Spleen (tissue), 11 donors: ENCODE measurements around the gene POLR2I. TPM values are rescaled to one million over a fixed set of nuclear protein-coding genes. Genes with fewer than 3 reads are reported as not detected.

Experiments used
- DNase-seq: peaks from one replicate; pipeline ENCODE4 v3.0.0-alpha.2; 2020
- H3K27ac ChIP-seq, 8 donors: fragments of 200-600 bp; sonication (generic) in 7 of 8; 1 replicate in 4 of 8; 2 replicates in 4 of 8; pipeline versions ENCODE4 v1.5.0 to v1.8.0; 2016 to 2021; ENCODE audit warnings: inconsistent platforms in 4 of 8, mild to moderate bottlenecking in 4 of 8, moderate library complexity in 1 of 8
- H3K27me3 ChIP-seq, 7 donors: fragments of 200-600 bp; sonication (generic) in 6 of 7; replicated peaks in 1 of 7; 1 replicate in 4 of 7; 2 replicates in 3 of 7; pipeline versions ENCODE4 v1.5.0 to v1.8.0; 2016 to 2021; ENCODE audit warnings: inconsistent platforms in 3 of 7, mild to moderate bottlenecking in 1 of 7
- H3K36me3 ChIP-seq, 6 donors: fragments of 200-600 bp; sonication (generic) in 5 of 6; 1 replicate in 4 of 6; 2 replicates in 2 of 6; pipeline versions ENCODE4 v1.5.0 to v1.8.0; 2016 to 2021; ENCODE audit warnings: inconsistent platforms in 2 of 6
- H3K4me1 ChIP-seq, 6 donors: fragments of 200-600 bp; sonication (generic) in 5 of 6; 1 replicate in 3 of 6; 2 replicates in 3 of 6; pipeline versions ENCODE4 v1.5.0 to v1.8.0; 2016 to 2021; ENCODE audit warnings: inconsistent platforms in 3 of 6
- H3K4me3 ChIP-seq, 8 donors: fragments of 200-600 bp; sonication (generic) in 7 of 8; 1 replicate in 4 of 8; 2 replicates in 4 of 8; pipeline versions ENCODE4 v1.5.0 to v1.8.0; 2016 to 2021; ENCODE audit warnings: inconsistent platforms in 4 of 8, mild to moderate bottlenecking in 4 of 8, moderate library complexity in 2 of 8
- H3K9me3 ChIP-seq, 8 donors: fragments of 200-600 bp; sonication (generic) in 7 of 8; 1 replicate in 4 of 8; 2 replicates in 4 of 8; pipeline versions ENCODE4 v1.5.0 to v1.8.0; 2016 to 2021; ENCODE audit warnings: inconsistent platforms in 4 of 8
- POLR2A ChIP-seq, 3 donors: fragments of 450-650 bp; IDR thresholded peaks; one replicate each; pipeline ENCODE4 v1.5.1; 2017; ENCODE audit warnings: antibody characterized with exemption in 3 of 3, mild to moderate bottlenecking in 1 of 3
- POLR2AphosphoS5 ChIP-seq, 3 donors: sonication (generic); formaldehyde crosslinking; IDR thresholded peaks; one replicate each; pipeline ENCODE4 v1.5.1; 2017; ENCODE audit warnings: antibody characterized with exemption in 3 of 3
- WGBS, 5 donors: extraction: QIAGEN DNeasy Blood & Tissue Kit in 3 of 5; methylation state at CpG; one replicate each; pipeline versions ENCODE4 v1.1.5 to v1.1.7; 2013 to 2018; 5-methylcytosine and 5-hydroxymethylcytosine counted together
- intact Hi-C: fragments of 100-400 bp; cut with DNase I; formaldehyde crosslinking; loops from one replicate; pipeline ENCODE4 v1.15.0; 2023; ENCODE audit warnings: low total_unique reads
- polyA plus RNA-seq, 3 donors: library from polyadenylated mRNA; stranded (reverse); fragments of 200-250 nt; gene quantifications; one replicate each; pipeline ENCODE4 v1.2.1, GENCODE V29; 2013
- total RNA-seq, 7 donors: library from RNA; depleted of rRNA in 3 of 7; stranded (reverse); fragments of >200 nt in 3 of 7; fragmentation: NEBNext Ultra II Directional in 4 of 7; extraction: Animal tissue kit (Norgen Biotek cat#: 25700) in 4 of 7; gene quantifications; one replicate each; pipeline versions ENCODE4 v1.1.0 to v1.2.1, GENCODE V29; 2016 to 2021
- TF ChIP-seq, protein P1 (sequence below), 11 experiments: fragments of 200-600 bp in 7 of 11; fragments of 450-650 bp in 4 of 11; sonication (generic) in 4 of 11; IDR thresholded peaks in 8 of 11; conservative IDR thresholded peaks in 3 of 11; 1 replicate in 7 of 11; 2 replicates in 4 of 11; pipeline versions ENCODE4 v1.4.0 to v1.8.0; 2016 to 2021; ENCODE audit warnings: antibody characterized with exemption in 11 of 11, inconsistent platforms in 4 of 11, mild to moderate bottlenecking in 1 of 11
- donor health status: healthy with polysubstance abuse.
- donor health status: DM: no; HTN: no; CAD: no; lungs with moderate emphysema.
- donor health status: DM: no; HTN: no; CAD: no.
- donor health status: Bipolar disorder and iron deficiency.
- donor health status: healthy.
- donor health status: DM: no; HTN: no; CAD: no.
- donor health status: DM: yes; HTN: yes; CAD: no.

The POLR2I gene
- total and polyA plus RNA-seq, 10 donors = 23.1 to 60.3 (median 38.3) TPM

DNA sequence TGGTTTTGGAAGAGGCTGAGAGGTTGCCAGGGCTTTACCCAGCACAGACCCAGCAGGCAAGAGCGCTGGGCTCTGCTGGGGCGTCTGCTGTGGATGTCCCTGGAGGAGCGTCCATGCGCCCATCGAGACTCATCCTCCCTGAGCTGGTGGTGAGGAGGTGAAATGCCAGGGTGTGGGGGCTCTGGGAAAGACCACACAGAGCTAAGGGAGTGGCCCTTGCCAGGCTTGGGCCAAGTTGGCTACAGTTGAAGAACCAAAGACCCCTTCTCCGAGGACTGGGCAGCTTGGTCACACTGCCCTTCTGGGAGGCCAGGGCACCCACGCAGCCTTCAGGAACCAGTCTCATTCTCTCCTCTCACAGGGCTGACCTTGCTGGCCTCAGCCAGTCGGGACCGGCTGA lies 28.3 kb downstream of the POLR2I start:
- H3K4me3 ChIP-seq = no peak overlapping the region
- no peaks in the 10 kb centered on the region for H3K27me3 ChIP-seq
- H3K36me3 ChIP-seq = peaks cover 0 to 98% (median 2%) of the 10 kb centered on the region in 6 donors
- no peak overlapping the region for H3K27ac ChIP-seq
- TF ChIP-seq POLR2A (IDR thresholded peaks at IDR 0.05) (no peak), POLR2AphosphoS5 (IDR thresholded peaks at IDR 0.05) (no peak)
- TF ChIP-seq, protein P1, sequence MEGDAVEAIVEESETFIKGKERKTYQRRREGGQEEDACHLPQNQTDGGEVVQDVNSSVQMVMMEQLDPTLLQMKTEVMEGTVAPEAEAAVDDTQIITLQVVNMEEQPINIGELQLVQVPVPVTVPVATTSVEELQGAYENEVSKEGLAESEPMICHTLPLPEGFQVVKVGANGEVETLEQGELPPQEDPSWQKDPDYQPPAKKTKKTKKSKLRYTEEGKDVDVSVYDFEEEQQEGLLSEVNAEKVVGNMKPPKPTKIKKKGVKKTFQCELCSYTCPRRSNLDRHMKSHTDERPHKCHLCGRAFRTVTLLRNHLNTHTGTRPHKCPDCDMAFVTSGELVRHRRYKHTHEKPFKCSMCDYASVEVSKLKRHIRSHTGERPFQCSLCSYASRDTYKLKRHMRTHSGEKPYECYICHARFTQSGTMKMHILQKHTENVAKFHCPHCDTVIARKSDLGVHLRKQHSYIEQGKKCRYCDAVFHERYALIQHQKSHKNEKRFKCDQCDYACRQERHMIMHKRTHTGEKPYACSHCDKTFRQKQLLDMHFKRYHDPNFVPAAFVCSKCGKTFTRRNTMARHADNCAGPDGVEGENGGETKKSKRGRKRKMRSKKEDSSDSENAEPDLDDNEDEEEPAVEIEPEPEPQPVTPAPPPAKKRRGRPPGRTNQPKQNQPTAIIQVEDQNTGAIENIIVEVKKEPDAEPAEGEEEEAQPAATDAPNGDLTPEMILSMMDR (IDR thresholded peaks at IDR 0.05 in 8 of 11, conservative IDR thresholded peaks at IDR 0.05 in 3 of 11) = no peak
- intact Hi-C loops = no loop called here
- no peaks in the 10 kb centered on the region for H3K9me3 ChIP-seq
- no peak for DNase-seq
- WGBS, 5 donors = 93 to 98% (median 97%) methylated on average over 9 of the region's 9 CpGs
- no peaks in the 10 kb centered on the region for H3K4me1 ChIP-seq

DNA sequence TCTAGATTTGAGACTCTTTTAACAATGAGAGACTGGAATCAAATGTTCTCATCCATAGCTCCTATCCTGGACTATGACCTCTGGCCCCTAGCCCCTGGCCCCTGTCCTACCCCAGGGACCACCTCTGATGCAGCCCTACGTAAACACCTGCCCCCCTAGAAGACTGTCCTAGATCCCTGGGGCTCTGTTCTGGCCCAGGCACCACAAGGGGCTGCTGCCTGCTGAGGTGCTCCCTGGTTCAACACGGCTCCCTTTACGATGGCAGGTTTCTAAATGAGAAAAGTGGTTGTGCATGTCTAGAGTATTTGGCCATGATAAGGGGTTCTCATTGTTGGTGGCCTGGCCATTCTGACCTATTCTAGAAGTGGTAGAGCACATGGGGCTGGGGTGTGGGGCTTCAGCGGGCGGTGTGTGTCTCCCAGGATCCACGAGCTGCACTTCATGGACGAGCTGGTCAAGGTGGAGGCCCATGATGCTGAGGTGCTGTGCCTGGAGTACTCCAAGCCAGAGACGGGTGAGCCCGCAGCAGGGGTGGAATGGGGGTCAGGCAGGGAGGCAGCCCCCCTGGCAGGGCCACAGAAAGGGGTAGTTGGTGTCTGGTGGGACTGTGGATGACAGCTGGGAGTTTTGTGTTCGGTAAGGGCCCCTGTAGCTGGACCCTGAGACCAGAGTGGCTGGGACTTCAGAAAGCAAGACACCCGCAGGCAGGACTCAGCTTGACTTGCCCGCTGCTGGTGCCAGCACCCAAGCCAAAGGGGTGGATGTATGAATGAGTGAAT lies 30.3 kb downstream of the POLR2I start:
- no peaks in the 10 kb centered on the region for H3K4me1 ChIP-seq
- no peaks in the 10 kb centered on the region for H3K9me3 ChIP-seq
- peaks cover 0 to 91% (median 3%) of the 10 kb centered on the region in 6 donors for H3K36me3 ChIP-seq
- H3K4me3 ChIP-seq = no peak overlapping the region
- DNase-seq = no peak
- no peak overlapping the region for H3K27ac ChIP-seq
- 92 to 98% (median 96%) methylated on average over 11 to 12 of the region's 12 CpGs for WGBS, 5 donors
- H3K27me3 ChIP-seq = no peaks in the 10 kb centered on the region
- intact Hi-C loops = no loop called here
- TF ChIP-seq, protein P1 (IDR thresholded peaks at IDR 0.05 in 8 of 11, conservative IDR thresholded peaks at IDR 0.05 in 3 of 11) = no peak
- TF ChIP-seq POLR2A (IDR thresholded peaks at IDR 0.05) = no peak
- TF ChIP-seq POLR2AphosphoS5 (IDR thresholded peaks at IDR 0.05) = no peak

DNA sequence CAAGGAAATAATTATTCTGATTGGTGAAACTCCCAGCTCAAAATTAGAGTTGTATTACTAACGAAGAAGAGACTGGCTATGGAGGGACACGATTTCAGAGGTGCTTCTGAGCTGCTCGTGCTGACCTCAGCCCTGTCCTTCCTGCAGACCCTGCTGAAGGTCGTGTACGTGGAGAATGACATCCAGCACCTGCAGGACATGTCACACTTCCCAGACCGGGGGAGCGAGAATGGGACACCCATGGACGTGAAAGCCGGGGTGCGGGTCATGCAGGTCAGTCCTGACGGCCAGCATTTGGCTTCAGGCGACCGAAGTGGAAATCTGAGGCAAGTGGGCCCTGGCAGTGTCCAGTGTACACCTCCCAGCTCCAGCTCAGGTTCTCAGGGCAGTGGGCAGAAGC lies 31.8 kb downstream of the POLR2I start:
- intact Hi-C loops = no loop called here
- TF ChIP-seq POLR2AphosphoS5 (IDR thresholded peaks at IDR 0.05) (no peak), POLR2A (IDR thresholded peaks at IDR 0.05) (no peak)
- TF ChIP-seq, protein P1 (IDR thresholded peaks at IDR 0.05 in 8 of 11, conservative IDR thresholded peaks at IDR 0.05 in 3 of 11) = no peak
- WGBS, 5 donors = 88 to 95% (median 94%) methylated on average over 13 of the region's 13 CpGs

DNA sequence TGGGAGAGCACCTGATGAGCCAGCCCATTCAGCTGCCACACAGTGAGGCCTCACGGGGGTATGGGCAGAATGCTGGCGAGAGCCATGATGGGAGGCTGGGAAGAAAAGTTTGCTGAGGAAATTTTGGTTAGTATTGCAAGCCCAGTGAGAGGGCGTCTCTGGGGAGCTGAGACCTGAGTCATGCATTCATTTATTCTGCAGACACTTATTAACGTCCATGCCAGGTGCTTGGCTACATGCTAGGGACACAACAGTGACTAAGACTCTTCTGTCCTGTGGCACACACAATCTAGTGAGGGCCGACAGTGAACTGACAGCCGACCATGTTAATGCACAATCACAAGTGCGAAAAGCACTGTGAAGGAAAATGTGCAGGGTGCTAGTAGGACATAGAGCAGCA lies 32.8 kb downstream of the POLR2I start:
- no peak overlapping the region for H3K4me3 ChIP-seq
- H3K27me3 ChIP-seq = no peaks in the 10 kb centered on the region
- intact Hi-C loops = no loop called here
- TF ChIP-seq POLR2A (IDR thresholded peaks at IDR 0.05) (no peak), POLR2AphosphoS5 (IDR thresholded peaks at IDR 0.05) (no peak)
- TF ChIP-seq, protein P1 (IDR thresholded peaks at IDR 0.05 in 8 of 11, conservative IDR thresholded peaks at IDR 0.05 in 3 of 11) = no peak
- 94 to 98% (median 95%) methylated on average over 7 of the region's 7 CpGs for WGBS, 5 donors
- H3K9me3 ChIP-seq = no peaks in the 10 kb centered on the region
- no peak overlapping the region for H3K27ac ChIP-seq
- no peak for DNase-seq
- no peaks in the 10 kb centered on the region for H3K4me1 ChIP-seq
- peaks cover 0 to 74% (median 3%) of the 10 kb centered on the region in 6 donors for H3K36me3 ChIP-seq

More for the DNA sequence above, 31.8 kb downstream of the POLR2I start:
- peaks cover 0 to 82% (median 3%) of the 10 kb centered on the region in 6 donors for H3K36me3 ChIP-seq
- no peaks in the 10 kb centered on the region for H3K27me3 ChIP-seq
- H3K4me1 ChIP-seq = no peaks in the 10 kb centered on the region
- no peak for DNase-seq
- H3K27ac ChIP-seq = no peak overlapping the region
- no peaks in the 10 kb centered on the region for H3K9me3 ChIP-seq
- H3K4me3 ChIP-seq = no peak overlapping the region
